AG09319 (cell line): ENCODE results near the gene REN.

Experiments used
- DNase-seq: peaks from one replicate; pipeline ENCODE4 v3.0.0-alpha.2; 2010; ENCODE audit warnings: low read depth; ENCODE audit errors: extremely low read depth
- CTCF ChIP-seq: IDR thresholded peaks from 2 replicates; pipeline ENCODE4 v1.5.1; 2011; ENCODE audit warnings: low read depth, mild to moderate bottlenecking, inconsistent platforms, low read length, moderate library complexity

Gene REN

DNA sequence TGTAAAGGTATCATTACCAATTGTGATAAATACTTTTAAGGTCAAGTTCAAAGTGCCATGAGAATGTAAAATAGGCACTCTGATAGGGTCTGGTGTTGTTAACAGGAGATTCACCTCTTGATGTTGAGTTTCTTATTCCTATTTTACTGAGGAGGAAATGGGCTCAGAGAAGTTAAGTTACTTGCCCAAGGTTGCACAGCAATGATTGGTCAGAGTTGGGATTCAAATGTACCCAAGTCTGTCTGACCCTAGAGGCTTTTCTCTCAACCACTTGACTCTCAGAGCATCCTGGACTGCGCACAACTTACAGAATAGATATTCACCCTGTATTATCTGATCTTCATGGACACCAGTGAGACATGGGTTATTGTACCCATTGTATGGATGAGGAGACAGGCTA, 59.3 kb downstream of the REN start:
- TF ChIP-seq CTCF, result no peak
- DNase-seq, result no peak

- no peak for TF ChIP-seq CTCF
- DNase-seq, result no peak
These were observed 61.0 kb downstream of the REN start for GRCh38 chr1:204105131-204105515.
